Measurements from ENCODE around the gene APOBEC3B. TPM values are rescaled to one million over a fixed set of nuclear protein-coding genes. Genes with fewer than 3 reads are reported as not detected.

The APOBEC3B gene
- total and polyA plus RNA-seq, 9 of the 15 experiments (the other 6 are each of a cell fraction or from before 2014, with no cell fraction given) = 5.9 to 166 (median 43.2) TPM

GRCh38 chr22:38968801-38969200 is 13.3 kb upstream of the APOBEC3B start:
- TF ChIP-seq DLX4 (CRISPR knock-in tag; IDR thresholded peaks at IDR 0.05) (no peak), GTF2B (IDR thresholded peaks at IDR 0.05; ENCODE audit: extremely low read depth, insufficient read length) (no peak), DACH1 (IDR thresholded peaks at IDR 0.05; ENCODE audit: partially characterized antibody) (no peak), ZMIZ1 (IDR thresholded peaks at IDR 0.05; ENCODE audit: low read depth in 2 of 2, low read length in 2 of 2) (no peak)
- Histone ChIP-seq H3K27ac (ENCODE audit: extremely low read depth, low read depth, low read length) (no peak overlapping the region), H3K4me3 (no peak overlapping the region), H3K27me3 (ENCODE audit: control insufficient read depth in 2 of 2, insufficient read depth in 2 of 2, low read length in 2 of 2) (peaks cover 0 to 31% of the 10 kb centered on the region in 2 experiments; a peak in 3 of 5 replicates), H3K4me2 (ENCODE audit: insufficient read depth, low read length) (no peak overlapping the region), H3K9me1 (ENCODE audit: control insufficient read depth, insufficient read depth, low read length) (no peaks in the 10 kb centered on the region), H3K36me3 (ENCODE audit: control insufficient read depth, insufficient read depth, low read length) (no peaks in the 10 kb centered on the region), H2AFZ (ENCODE audit: low read depth, low read length) (no peak overlapping the region), H3K4me1 (replicated peaks in 1 of 2; ENCODE audit: control insufficient read depth in 2 of 2, insufficient read depth in 2 of 2, low read length in 2 of 2) (peaks cover 10 to 31% of the 10 kb centered on the region in 2 experiments; a peak in 4 of 5 replicates), H3K79me2 (ENCODE audit: control insufficient read depth, insufficient read depth, low read length) (no peaks in the 10 kb centered on the region), H4K20me1 (replicated peaks; ENCODE audit: control insufficient read depth, insufficient read depth, low read length) (no peaks in the 10 kb centered on the region), H3K9me3 (replicated peaks; ENCODE audit: control insufficient read depth, insufficient read depth, low read depth, low read length) (no peaks in the 10 kb centered on the region), H3K9ac (ENCODE audit: insufficient read depth in 1 of 2, low read depth in 2 of 2, low read length in 2 of 2) (no peak overlapping the region)
- FAIRE-seq = no peak
- intact Hi-C loops (cut with micrococcal nuclease) (no loop called here), in situ Hi-C loops (cut with MboI) (no loop called here)
- POLR2A ChIA-PET = no interaction called here
- no peak for ATAC-seq
- CTCF ChIA-PET (ENCODE audit: low intra/inter-chr PET ratio) = no interaction called here
- no peak for DNase-seq (ENCODE audit: extremely low read depth in 1 of 4, low spot score in 3 of 4)
- BruUV-seq (replicated peaks) = no TSS peak
- 5% methylated on average over 9 of the region's 11 CpGs for whole genome bisulfite sequencing (ENCODE audit: insufficient coverage, low coverage, missing lambda C conversion rate)

Data from K562 (cell line).